Trophoblast cell (in vitro differentiated cells and primary cell): Measurements from ENCODE around the gene ZAP70.

Experiments used
- DNase-seq, 2 donors: peaks; one replicate each; pipeline ENCODE4 v3.0.0-alpha.2; 2016
- H2AFZ ChIP-seq: 2 replicates; pipeline ENCODE4 v1.6.1; 2013; ENCODE audit warnings: low read length, moderate library complexity, mild to moderate bottlenecking; ENCODE audit not compliant: insufficient read depth, poor library complexity
- H2AK5ac ChIP-seq: 2 replicates; pipeline ENCODE4 v1.6.1; 2013; ENCODE audit warnings: mild to moderate bottlenecking, low read length
- H2BK120ac ChIP-seq: 2 replicates; pipeline ENCODE4 v1.6.1; 2013; ENCODE audit warnings: low read length, mild to moderate bottlenecking, moderate library complexity; ENCODE audit not compliant: insufficient read depth, poor library complexity
- H2BK12ac ChIP-seq: 2 replicates; pipeline ENCODE4 v1.6.1; 2013; ENCODE audit warnings: mild to moderate bottlenecking, low read length, moderate library complexity
- H2BK5ac ChIP-seq: 2 replicates; pipeline ENCODE4 v1.6.1; 2013; ENCODE audit warnings: low read length, low read depth, moderate library complexity, mild to moderate bottlenecking; ENCODE audit not compliant: poor library complexity
- H3K14ac ChIP-seq: 2 replicates; pipeline ENCODE4 v1.6.1; 2013; ENCODE audit warnings: mild to moderate bottlenecking, low read length
- H3K18ac ChIP-seq: 2 replicates; pipeline ENCODE4 v1.6.1; 2013; ENCODE audit warnings: mild to moderate bottlenecking, low read length
- H3K23ac ChIP-seq: 2 replicates; pipeline ENCODE4 v1.6.1; 2013; ENCODE audit warnings: low read length
- H3K27ac ChIP-seq: 2 replicates; pipeline ENCODE4 v1.5.1; 2013; ENCODE audit warnings: low read depth, mild to moderate bottlenecking, inconsistent platforms, low read length, moderate library complexity
- H3K27me3 ChIP-seq: 2 replicates; pipeline ENCODE4 v1.6.1; 2013; ENCODE audit warnings: inconsistent platforms, mild to moderate bottlenecking, low read length, moderate library complexity; ENCODE audit not compliant: insufficient read depth
- H3K36me3 ChIP-seq, 2 experiments: 1 replicate in 1 of 2; 2 replicates in 1 of 2; pipeline ENCODE4 v1.6.1; 2013; ENCODE audit warnings: low read length in 2 of 2, mild to moderate bottlenecking in 2 of 2, moderate library complexity in 1 of 2; ENCODE audit not compliant: insufficient read depth in 2 of 2, control insufficient read depth in 1 of 2
- H3K4ac ChIP-seq: 2 replicates; pipeline ENCODE4 v1.6.1; 2013; ENCODE audit warnings: low read depth, mild to moderate bottlenecking, low read length, moderate library complexity
- H3K4me1 ChIP-seq, 2 experiments: 1 replicate in 1 of 2; 2 replicates in 1 of 2; pipeline ENCODE4 v1.6.1; 2013; ENCODE audit warnings: low read length in 2 of 2, mild to moderate bottlenecking in 2 of 2, moderate library complexity in 1 of 2; ENCODE audit not compliant: insufficient read depth in 2 of 2, control insufficient read depth in 1 of 2
- H3K4me2 ChIP-seq: 2 replicates; pipeline ENCODE4 v1.6.1; 2013; ENCODE audit warnings: inconsistent platforms, mild to moderate bottlenecking, low read length, moderate library complexity
- H3K4me3 ChIP-seq: 2 replicates; pipeline ENCODE4 v1.5.1; 2013; ENCODE audit warnings: mild to moderate bottlenecking, low read depth, low read length, inconsistent platforms
- H3K79me1 ChIP-seq: one replicate; pipeline ENCODE4 v1.6.1; 2013; ENCODE audit warnings: low read length
- H3K79me2 ChIP-seq: 2 replicates; pipeline ENCODE4 v1.6.1; 2013; ENCODE audit warnings: low read length, mild to moderate bottlenecking; ENCODE audit not compliant: control insufficient read depth, insufficient read depth, poor library complexity
- H3K9ac ChIP-seq: 2 replicates; pipeline ENCODE4 v1.6.1; 2013; ENCODE audit warnings: mild to moderate bottlenecking, low read length
- H3K9me3 ChIP-seq: 2 replicates; pipeline ENCODE4 v1.6.1; 2013; ENCODE audit warnings: low read depth, mild to moderate bottlenecking, control low read depth, inconsistent platforms, low read length; ENCODE audit not compliant: insufficient read depth
- H4K12ac ChIP-seq: 2 replicates; pipeline ENCODE4 v1.6.1; 2013; ENCODE audit warnings: low read depth, mild to moderate bottlenecking, low read length, moderate library complexity
- H4K8ac ChIP-seq: 2 replicates; pipeline ENCODE4 v1.6.1; 2013; ENCODE audit warnings: low read depth, mild to moderate bottlenecking, low read length, moderate library complexity
- H4K91ac ChIP-seq: one replicate; pipeline ENCODE4 v1.6.1; 2013; ENCODE audit warnings: low read depth, mild to moderate bottlenecking, low read length, moderate library complexity
- WGBS: extraction: QIAGEN DNeasy Blood & Tissue Kit; methylation state at CpG from one replicate; pipeline ENCODE4 v1.1.7; 2013; ENCODE audit warnings: missing lambda C conversion rate; ENCODE audit not compliant: insufficient read length, insufficient coverage; ENCODE audit errors: extremely low coverage; 5-methylcytosine and 5-hydroxymethylcytosine counted together

The ZAP70 gene

GRCh38 chr2:97764559-97765263, 51.3 kb downstream of the ZAP70 start:
- WGBS = no CpG with 5 or more reads among the region's 11 CpGs
- no peak overlapping the region for H3K27ac ChIP-seq
- no peak overlapping the region for H4K91ac ChIP-seq
- no peaks in the 10 kb centered on the region for H3K79me1 ChIP-seq
- no peak overlapping the region for H3K4me3 ChIP-seq
- no peak overlapping the region for H4K12ac ChIP-seq
- no peaks in the 10 kb centered on the region for H3K9me3 ChIP-seq
- H2AFZ ChIP-seq = no peak overlapping the region
- no peaks in the 10 kb centered on the region for H3K4me1 ChIP-seq
- H3K4me2 ChIP-seq = no peak overlapping the region
- no peak overlapping the region for H2BK5ac ChIP-seq
- no peak overlapping the region for H3K18ac ChIP-seq
- H3K4ac ChIP-seq = no peak overlapping the region
- H4K8ac ChIP-seq = no peak overlapping the region
- H3K36me3 ChIP-seq = peaks cover 32 to 46% of the 10 kb centered on the region in 2 experiments
- no peak overlapping the region for H2BK120ac ChIP-seq
- peak in 1 of 2 donors; percentile 44 for DNase-seq
- no peaks in the 10 kb centered on the region for H3K27me3 ChIP-seq
- H3K23ac ChIP-seq = no peak overlapping the region
- no peak overlapping the region for H2AK5ac ChIP-seq
- H3K14ac ChIP-seq = no peak overlapping the region
- no peaks in the 10 kb centered on the region for H3K79me2 ChIP-seq
- H3K9ac ChIP-seq = no peak overlapping the region
- no peak overlapping the region for H2BK12ac ChIP-seq

DNA sequence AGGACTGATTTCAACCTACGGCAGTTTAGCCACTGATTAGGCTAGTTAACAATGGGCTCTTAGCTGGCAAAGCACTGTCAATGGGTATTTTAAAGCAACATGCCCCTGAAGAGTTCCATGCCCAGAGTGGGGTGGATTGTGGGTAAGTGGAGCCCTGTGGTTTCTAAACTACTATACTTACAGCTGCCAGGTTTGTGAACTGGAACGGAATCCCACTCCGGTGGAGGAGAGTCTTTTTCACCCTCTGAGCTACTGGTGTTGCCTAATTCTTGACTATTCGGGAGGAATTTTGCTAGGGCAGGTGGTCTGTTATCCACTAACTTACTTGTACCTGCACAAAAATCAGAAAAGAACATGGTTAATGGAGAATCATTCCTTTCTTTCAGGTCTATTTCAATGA, 52.6 kb downstream of the ZAP70 start:
- no peak overlapping the region for H3K14ac ChIP-seq
- no CpG with 5 or more reads among the region's 4 CpGs for WGBS
- H4K8ac ChIP-seq = no peak overlapping the region
- no peak overlapping the region for H3K9ac ChIP-seq
- H3K36me3 ChIP-seq = peaks cover 23 to 37% of the 10 kb centered on the region in 2 experiments
- no peak for DNase-seq
- H3K79me1 ChIP-seq = no peaks in the 10 kb centered on the region
- no peak overlapping the region for H2BK5ac ChIP-seq
- H3K9me3 ChIP-seq = no peaks in the 10 kb centered on the region
- H3K4me2 ChIP-seq = no peak overlapping the region
- H3K4me3 ChIP-seq = no peak overlapping the region
- no peak overlapping the region for H2BK120ac ChIP-seq
- H2AFZ ChIP-seq = no peak overlapping the region
- no peaks in the 10 kb centered on the region for H3K4me1 ChIP-seq
- no peaks in the 10 kb centered on the region for H3K79me2 ChIP-seq
- H4K12ac ChIP-seq = no peak overlapping the region
- no peaks in the 10 kb centered on the region for H3K27me3 ChIP-seq
- no peak overlapping the region for H2BK12ac ChIP-seq
- no peak overlapping the region for H3K18ac ChIP-seq
- no peak overlapping the region for H2AK5ac ChIP-seq
- no peak overlapping the region for H4K91ac ChIP-seq
- no peak overlapping the region for H3K27ac ChIP-seq
- H3K4ac ChIP-seq = no peak overlapping the region
- no peak overlapping the region for H3K23ac ChIP-seq

- no peak overlapping the region for H3K27ac ChIP-seq
- no peak overlapping the region for H2BK5ac ChIP-seq
- no peak overlapping the region for H2BK120ac ChIP-seq
- no peaks in the 10 kb centered on the region for H3K27me3 ChIP-seq
- H2BK12ac ChIP-seq = no peak overlapping the region
- H3K79me1 ChIP-seq = no peaks in the 10 kb centered on the region
- H4K12ac ChIP-seq = no peak overlapping the region
- H3K4ac ChIP-seq = no peak overlapping the region
- no peaks in the 10 kb centered on the region for H3K9me3 ChIP-seq
- H3K36me3 ChIP-seq = peaks cover 19 to 32% of the 10 kb centered on the region in 2 experiments
- no peak overlapping the region for H3K9ac ChIP-seq
- no peak overlapping the region for H2AFZ ChIP-seq
- H3K14ac ChIP-seq = no peak overlapping the region
- no peak for DNase-seq
- H3K4me1 ChIP-seq = no peaks in the 10 kb centered on the region
- H3K23ac ChIP-seq = no peak overlapping the region
- WGBS = no CpG with 5 or more reads among the region's 5 CpGs
- no peaks in the 10 kb centered on the region for H3K79me2 ChIP-seq
- H3K4me3 ChIP-seq = no peak overlapping the region
- no peak overlapping the region for H3K4me2 ChIP-seq
- H4K8ac ChIP-seq = no peak overlapping the region
- no peak overlapping the region for H4K91ac ChIP-seq
- no peak overlapping the region for H3K18ac ChIP-seq
- H2AK5ac ChIP-seq = no peak overlapping the region
Measured at GRCh38 chr2:97766567-97766966, 53.2 kb downstream of the ZAP70 start.

DNA sequence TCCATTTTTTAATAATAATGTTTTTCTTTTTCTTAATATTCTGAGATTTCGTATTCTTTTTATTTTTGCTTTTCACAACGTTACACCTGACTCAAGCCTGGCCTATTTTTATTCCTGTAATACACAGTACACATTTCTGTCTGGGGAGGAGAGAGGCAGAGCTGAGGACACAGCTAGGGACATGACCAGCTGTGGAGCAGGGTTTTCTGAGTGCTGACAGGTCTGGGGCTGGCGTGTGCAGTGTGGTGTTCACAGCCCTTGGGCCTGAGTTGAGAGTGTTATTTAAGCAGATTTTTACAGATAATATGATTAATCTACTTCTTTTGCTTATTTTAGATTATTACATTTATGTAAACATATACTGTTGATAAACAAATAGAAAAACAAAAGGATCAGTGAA, 55.9 kb downstream of the ZAP70 start:
- Histone ChIP-seq H2BK12ac (no peak overlapping the region), H3K27ac (no peak overlapping the region)

More for the DNA sequence above, 55.9 kb downstream of the ZAP70 start:
- Histone ChIP-seq H3K4me1 (no peaks in the 10 kb centered on the region), H3K18ac (no peak overlapping the region), H2AK5ac (no peak overlapping the region), H3K79me2 (no peaks in the 10 kb centered on the region), H3K4me3 (no peak overlapping the region), H3K27me3 (no peaks in the 10 kb centered on the region), H4K91ac (no peak overlapping the region), H4K8ac (no peak overlapping the region), H4K12ac (no peak overlapping the region), H3K9ac (no peak overlapping the region), H2BK120ac (no peak overlapping the region), H3K36me3 (peaks cover 17 to 31% of the 10 kb centered on the region in 2 experiments), H3K4ac (no peak overlapping the region), H2AFZ (no peak overlapping the region), H2BK5ac (no peak overlapping the region), H3K4me2 (no peak overlapping the region), H3K79me1 (no peaks in the 10 kb centered on the region), H3K14ac (no peak overlapping the region), H3K23ac (no peak overlapping the region), H3K9me3 (no peaks in the 10 kb centered on the region)
- no CpG with 5 or more reads among the region's 3 CpGs for WGBS
- no peak for DNase-seq
